Measurements from ENCODE around the gene KRT34. TPM values are rescaled to one million over a fixed set of nuclear protein-coding genes. Genes with fewer than 3 reads are reported as not detected.

The KRT34 gene
- total RNA-seq, 1 experiment from 2014 or later, result not detected

DNA sequence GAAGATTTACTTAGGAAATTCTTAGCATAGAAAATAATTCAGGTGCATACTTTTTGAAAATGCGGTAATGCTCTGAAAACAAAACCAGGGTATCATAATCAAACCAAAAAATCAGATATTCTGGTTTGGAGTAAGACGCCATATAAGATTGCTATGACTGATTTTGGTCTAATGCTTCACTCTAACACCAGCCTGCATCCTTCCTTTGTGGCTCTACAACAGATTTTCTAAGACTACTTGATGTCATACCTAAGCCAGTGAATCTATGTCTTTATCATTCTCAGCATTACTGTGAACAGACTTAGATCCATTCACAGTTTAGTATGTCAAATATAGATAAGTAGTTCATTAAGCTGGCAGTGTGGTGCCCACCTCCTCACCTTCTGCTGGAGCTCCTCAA, 13.1 kb downstream of the KRT34 start:
- Histone ChIP-seq H3K4me3 (replicated peaks in 1 of 2; ENCODE audit: low read depth in 1 of 2, low read length in 2 of 2) (no peak overlapping the region), H3K27me3 (ENCODE audit: insufficient read depth, low read length) (no peaks in the 10 kb centered on the region), H3K27ac (ENCODE audit: low read depth, low read length) (no peak overlapping the region), H2AFZ (ENCODE audit: low read depth, low read length, poor library complexity, severe bottlenecking) (no peak overlapping the region), H3K9me3 (ENCODE audit: control insufficient read depth in 1 of 2, insufficient read depth in 1 of 2, low read depth in 1 of 2, low read length in 2 of 2) (no peaks in the 10 kb centered on the region), H3K9ac (ENCODE audit: low read length) (no peak overlapping the region), H3K9me2 (ENCODE audit: insufficient read depth) (no peaks in the 10 kb centered on the region), H3K36me3 (ENCODE audit: control insufficient read depth in 1 of 2, insufficient read depth in 2 of 2, low read length in 2 of 2) (no peaks in the 10 kb centered on the region), H4K20me1 (ENCODE audit: insufficient read depth) (no peaks in the 10 kb centered on the region), H3K79me2 (ENCODE audit: insufficient read depth, low read length) (no peaks in the 10 kb centered on the region), H3K4me1 (ENCODE audit: control insufficient read depth in 1 of 2, insufficient read depth in 2 of 2, low read length in 2 of 2) (peaks cover 0 to 4% of the 10 kb centered on the region in 2 experiments; a peak in 1 of 4 replicates), H3K4me2 (ENCODE audit: low read length) (no peak overlapping the region)
- no peak for ATAC-seq
- intact Hi-C loops (cut with micrococcal nuclease), result no loop called here
- RAD21 ChIA-PET (ENCODE audit: low non-redundant PET in 1 of 2, low total read pairs in 2 of 2, uncharacterized antibody in 2 of 2, unreplicated experiment in 2 of 2), result no interaction called here
- POLR2A ChIA-PET, result no interaction called here
- no TSS peak for BruUV-seq (replicated peaks)
- TF ChIP-seq JUND (IDR thresholded peaks at IDR 0.05), result no peak
- no peak for DNase-seq (ENCODE audit: low read depth, low spot score)
- CTCF ChIA-PET, result no interaction called here

- H3K36me3 ChIP-seq (ENCODE audit: control insufficient read depth in 1 of 2, insufficient read depth in 2 of 2, low read length in 2 of 2), result no peaks in the 10 kb centered on the region
- no peaks in the 10 kb centered on the region for H4K20me1 ChIP-seq (ENCODE audit: insufficient read depth)
- no peak overlapping the region for H3K9ac ChIP-seq (ENCODE audit: low read length)
- H3K4me3 ChIP-seq (replicated peaks in 1 of 2; ENCODE audit: low read depth in 1 of 2, low read length in 2 of 2), result no peak overlapping the region
- ChIA-PET CTCF (interaction anchor here (1.0 kb wide), 1 partner anchor 181 kb away, joined by 3 read pairs; no protein-coding TSS in a partner anchor), POLR2A (no interaction called here), RAD21 (ENCODE audit: low non-redundant PET in 1 of 2, low total read pairs in 2 of 2, uncharacterized antibody in 2 of 2, unreplicated experiment in 2 of 2) (no interaction called here)
- peaks cover 0 to 4% of the 10 kb centered on the region in 2 experiments; a peak in 1 of 4 replicates for H3K4me1 ChIP-seq (ENCODE audit: control insufficient read depth in 1 of 2, insufficient read depth in 2 of 2, low read length in 2 of 2)
- H2AFZ ChIP-seq (ENCODE audit: low read depth, low read length, poor library complexity, severe bottlenecking), result no peak overlapping the region
- H3K4me2 ChIP-seq (ENCODE audit: low read length), result no peak overlapping the region
- no peaks in the 10 kb centered on the region for H3K27me3 ChIP-seq (ENCODE audit: insufficient read depth, low read length)
- TF ChIP-seq CBX3 (IDR thresholded peaks at IDR 0.05; ENCODE audit: low read depth) (no peak), EZH2 (IDR thresholded peaks at IDR 0.05) (no peak), YY1 (IDR thresholded peaks at IDR 0.05; ENCODE audit: extremely low read depth, insufficient replicate concordance, low read depth, low read length) (no peak)
- BruUV-seq (replicated peaks), result no TSS peak
- DNase-seq (ENCODE audit: low read depth, low spot score) (no peak), ATAC-seq (no peak)
- H3K27ac ChIP-seq (ENCODE audit: low read depth, low read length), result no peak overlapping the region
- no peaks in the 10 kb centered on the region for H3K9me2 ChIP-seq (ENCODE audit: insufficient read depth)
- no peaks in the 10 kb centered on the region for H3K9me3 ChIP-seq (ENCODE audit: control insufficient read depth in 1 of 2, insufficient read depth in 1 of 2, low read depth in 1 of 2, low read length in 2 of 2)
- no peaks in the 10 kb centered on the region for H3K79me2 ChIP-seq (ENCODE audit: insufficient read depth, low read length)
- intact Hi-C loops (cut with micrococcal nuclease), result no loop called here
These were observed 14.6 kb downstream of the KRT34 start for GRCh38 chr17:41367426-41368075.

Measured in HCT116 (cell line).